GM23338 (cell line): ENCODE data around the gene WFS1. TPM values are rescaled to one million over a fixed set of nuclear protein-coding genes. Genes with fewer than 3 reads are reported as not detected.

Experiments
- ATAC-seq: fragments of 200-7000 bp; cut with Tn5 transposase; 3 replicates; pipeline ENCODE4 v1.9.1; 2020
- DNase-seq: peaks from one replicate; pipeline ENCODE4 v3.0.0-alpha.2; 2015; ENCODE audit warnings: low spot score
- H2AFZ ChIP-seq: fragments of 200-600 bp; sonication (generic); 2 replicates; pipeline ENCODE4 v1.8.0; 2016; ENCODE audit warnings: antibody characterized with exemption, mild to moderate bottlenecking, moderate library complexity
- H3F3A ChIP-seq: fragments of 200-600 bp; sonication (generic); replicated peaks from 2 replicates; pipeline ENCODE4 v1.8.0; 2017; ENCODE audit warnings: antibody characterized with exemption, mixed run types, low read depth
- H3K27ac ChIP-seq: fragments of 200-600 bp; sonication (generic); 2 replicates; pipeline ENCODE4 v1.6.1; 2016; ENCODE audit warnings: low read depth
- H3K27me3 ChIP-seq: fragments of 200-600 bp; sonication (generic); 2 replicates; pipeline ENCODE4 v1.8.0; 2016; ENCODE audit warnings: mild to moderate bottlenecking, mixed run types, moderate library complexity; ENCODE audit not compliant: insufficient read depth
- H3K36me3 ChIP-seq: fragments of 200-600 bp; sonication (generic); 2 replicates; pipeline ENCODE4 v1.8.0; 2016; ENCODE audit warnings: mild to moderate bottlenecking; ENCODE audit not compliant: insufficient read depth
- H3K4me1 ChIP-seq: fragments of 200-600 bp; sonication (generic); 2 replicates; pipeline ENCODE4 v1.8.0; 2016; ENCODE audit warnings: mild to moderate bottlenecking, moderate library complexity; ENCODE audit not compliant: insufficient read depth
- H3K4me2 ChIP-seq: fragments of 200-600 bp; sonication (generic); 2 replicates; pipeline ENCODE4 v1.7.1; 2017; ENCODE audit warnings: mixed run types
- H3K4me3 ChIP-seq: fragments of 200-600 bp; sonication (generic); 2 replicates; pipeline ENCODE4 v1.6.1; 2016; ENCODE audit warnings: mixed run types
- H3K79me2 ChIP-seq: fragments of 200-600 bp; sonication (generic); replicated peaks from 2 replicates; pipeline ENCODE4 v1.8.0; 2017; ENCODE audit warnings: mild to moderate bottlenecking; ENCODE audit not compliant: insufficient read depth
- H3K9me2 ChIP-seq: fragments of 200-600 bp; sonication (generic); 2 replicates; pipeline ENCODE4 v1.8.0; 2017; ENCODE audit not compliant: insufficient read depth
- H4K20me1 ChIP-seq: fragments of 200-600 bp; sonication (generic); replicated peaks from 2 replicates; pipeline ENCODE4 v1.8.0; 2017; ENCODE audit warnings: mild to moderate bottlenecking; ENCODE audit not compliant: insufficient read depth
- H3K27ac Mint-ChIP-seq: 2 replicates; pipeline ENCODE4 v1.8.0; 2020; ENCODE audit warnings: inconsistent platforms, mild to moderate bottlenecking, moderate library complexity, mixed read lengths
- H3K27me3 Mint-ChIP-seq: 3 replicates; pipeline ENCODE4 v1.8.0; 2022; ENCODE audit warnings: low read depth, mild to moderate bottlenecking, moderate library complexity, mixed read lengths, inconsistent platforms; ENCODE audit not compliant: insufficient read depth, poor library complexity
- H3K36me3 Mint-ChIP-seq: 3 replicates; pipeline ENCODE4 v1.8.0; 2021; ENCODE audit warnings: low read depth, mild to moderate bottlenecking, inconsistent platforms, moderate library complexity, mixed read lengths
- H3K4me1 Mint-ChIP-seq: 3 replicates; pipeline ENCODE4 v1.8.0; 2020; ENCODE audit warnings: mild to moderate bottlenecking, inconsistent platforms, mixed read lengths
- H3K4me3 Mint-ChIP-seq: 3 replicates; pipeline ENCODE4 v1.8.0; 2021; ENCODE audit warnings: moderate library complexity, mild to moderate bottlenecking, inconsistent platforms, mixed read lengths
- H3K9me3 Mint-ChIP-seq: 3 replicates; pipeline ENCODE4 v1.8.0; 2020; ENCODE audit warnings: moderate library complexity, mild to moderate bottlenecking, inconsistent platforms, mixed read lengths
- CTCF ChIP-seq, 2 experiments: fragments of 200-600 bp in 1 of 2; sonication (generic) in 1 of 2; conservative IDR thresholded peaks; 2 replicates each; pipeline versions ENCODE4 v1.5.1 to v1.6.1; 2016 to 2017; ENCODE audit warnings: antibody characterized with exemption in 2 of 2, low read depth in 2 of 2, mild to moderate bottlenecking in 2 of 2, moderate library complexity in 1 of 2
- ETS1 ChIP-seq: IDR thresholded peaks from 2 replicates; pipeline ENCODE4 v1.6.1; 2016; ENCODE audit warnings: antibody characterized with exemption
- EZH2 ChIP-seq: fragments of 200-600 bp; sonication (generic); IDR thresholded peaks from one replicate; pipeline ENCODE4 v1.8.0; 2017; ENCODE audit warnings: antibody characterized with exemption, mild to moderate bottlenecking, low read depth; ENCODE audit not compliant: unreplicated experiment
- JUNB ChIP-seq: IDR thresholded peaks from one replicate; pipeline ENCODE4 v1.6.1; 2016; ENCODE audit warnings: antibody characterized with exemption; ENCODE audit not compliant: unreplicated experiment
- NANOG ChIP-seq: IDR thresholded peaks from 2 replicates; pipeline ENCODE4 v1.6.1; 2016; ENCODE audit warnings: antibody characterized with exemption, borderline replicate concordance
- POLR2AphosphoS5 ChIP-seq: IDR thresholded peaks from 2 replicates; pipeline ENCODE4 v1.6.1; 2016; ENCODE audit warnings: antibody characterized with exemption, low read depth
- REST ChIP-seq: IDR thresholded peaks from one replicate; pipeline ENCODE4 v1.6.1; 2018; ENCODE audit warnings: antibody characterized with exemption; ENCODE audit not compliant: unreplicated experiment
- ZNF331 ChIP-seq: fragments of 250-450 bp; sonication (Bioruptor Pico); IDR thresholded peaks from 2 replicates; pipeline ENCODE4 v1.5.0; 2020; ENCODE audit warnings: low read depth, mild to moderate bottlenecking, moderate library complexity
- polyA plus RNA-seq: library from polyadenylated mRNA; unstranded; fragments of >200 nt; fragmentation: Nextera tagmentation; extraction: Ambion mirVana; gene quantifications from 2 replicates; pipeline ENCODE4 v1.2.1, GENCODE V29; 2016
- total RNA-seq: library from RNA; depleted of rRNA; stranded (reverse); fragments of >200 nt; shearing (Covaris generic); gene quantifications from 2 replicates; pipeline ENCODE4 v1.2.3, GENCODE V29; 2014

The WFS1 gene
- total and polyA plus RNA-seq, 2 experiments from 2014 or later: 24.7 to 45.4 TPM

GRCh38 chr4:6271206-6271605, 1.6 kb downstream of the WFS1 start:
- no peak for TF ChIP-seq CTCF (conservative IDR thresholded peaks at IDR 0.05; ENCODE audit: low read depth in 2 of 2)
- no peak for TF ChIP-seq ETS1
- no peak for TF ChIP-seq POLR2AphosphoS5
- TF ChIP-seq JUNB: no peak
- TF ChIP-seq REST: no peak
- no peak for TF ChIP-seq EZH2
- no peak for TF ChIP-seq ZNF331 (CRISPR knock-in tag)
- peaks cover 32% of the 10 kb centered on the region for H3K79me2 ChIP-seq
- no peak overlapping the region for H3K4me2 ChIP-seq
- H3K4me1 Mint-ChIP-seq: peaks cover 45% of the 10 kb centered on the region
- ATAC-seq (no peak), DNase-seq (no peak)
- H4K20me1 ChIP-seq: peaks cover 3% of the 10 kb centered on the region; the same call in 1 of the 2 replicates
- H2AFZ ChIP-seq: no peak overlapping the region
- no peak overlapping the region for H3K4me3 ChIP-seq
- no peaks in the 10 kb centered on the region; the same call in 2 of the 3 replicates for H3K9me3 Mint-ChIP-seq
- no peaks in the 10 kb centered on the region for H3K36me3 Mint-ChIP-seq
- H3K36me3 ChIP-seq: no peaks in the 10 kb centered on the region
- H3K27ac Mint-ChIP-seq: no peak overlapping the region
- no peak overlapping the region for H3K27ac ChIP-seq
- no peaks in the 10 kb centered on the region for H3F3A ChIP-seq
- no peaks in the 10 kb centered on the region for H3K9me2 ChIP-seq
- H3K27me3 Mint-ChIP-seq: peaks cover 10% of the 10 kb centered on the region
- H3K27me3 ChIP-seq: no peaks in the 10 kb centered on the region
- H3K4me1 ChIP-seq: peaks cover 18% of the 10 kb centered on the region
- H3K4me3 Mint-ChIP-seq: peak overlapping the region; percentile 84

- H3K4me2 ChIP-seq: no peak overlapping the region
- no peaks in the 10 kb centered on the region for H3F3A ChIP-seq
- TF ChIP-seq POLR2AphosphoS5: no peak
- no peak for TF ChIP-seq NANOG
- TF ChIP-seq REST: no peak
- no peaks in the 10 kb centered on the region for H3K36me3 ChIP-seq
- H3K4me1 ChIP-seq: peaks cover 18% of the 10 kb centered on the region
- peaks cover 32% of the 10 kb centered on the region for H3K79me2 ChIP-seq
- Mint-ChIP-seq H3K36me3 (no peaks in the 10 kb centered on the region), H3K27ac (0 out of 2 replicates have a peak overlapping the region, but pooled peaks have one; percentile 40), H3K4me3 (peak overlapping the region; percentile 49; the same call in 2 of the 3 replicates), H3K4me1 (peaks cover 45% of the 10 kb centered on the region), H3K9me3 (no peaks in the 10 kb centered on the region; the same call in 1 of the 3 replicates), H3K27me3 (peaks cover 12% of the 10 kb centered on the region)
- no peaks in the 10 kb centered on the region for H3K9me2 ChIP-seq
- no peak for DNase-seq
- H2AFZ ChIP-seq: no peak overlapping the region
- no peak overlapping the region for H3K4me3 ChIP-seq
- ATAC-seq: no peak
- H3K27ac ChIP-seq: no peak overlapping the region
- peaks cover 3% of the 10 kb centered on the region; the same call in 1 of the 2 replicates for H4K20me1 ChIP-seq
- H3K27me3 ChIP-seq: no peaks in the 10 kb centered on the region
Observed at GRCh38 chr4:6271701-6272465, 2.2 kb downstream of the WFS1 start.
